Ascending aorta (tissue), 2 donors: ENCODE results near the gene DVL1. TPM values are rescaled to one million over a fixed set of nuclear protein-coding genes. Genes with fewer than 3 reads are reported as not detected.
A peak's percentile ranks its signal among the peaks of the same experiment; 100 is the strongest.

ENCODE experiments used
- DNase-seq, 2 donors: peaks; one replicate each; pipeline ENCODE4 v3.0.0-alpha.2; 2019; ENCODE audit warnings: low spot score in 2 of 2
- H3K27ac ChIP-seq, 2 donors: fragments of 200-600 bp; sonication (generic); one replicate each; pipeline ENCODE4 v1.5.1; 2016 to 2017; ENCODE audit warnings: mild to moderate bottlenecking in 1 of 2
- H3K27me3 ChIP-seq: fragments of 200-600 bp; sonication (generic); one replicate; pipeline ENCODE4 v1.5.1; 2017
- H3K36me3 ChIP-seq, 2 donors: fragments of 200-600 bp; sonication (generic); one replicate each; pipeline ENCODE4 v1.5.1; 2016
- H3K4me1 ChIP-seq, 2 donors: fragments of 200-600 bp; sonication (generic); one replicate each; pipeline ENCODE4 v1.5.1; 2016 to 2017; ENCODE audit warnings: mild to moderate bottlenecking in 1 of 2
- H3K4me3 ChIP-seq, 2 donors: fragments of 200-600 bp; sonication (generic); one replicate each; pipeline ENCODE4 v1.5.1; 2016 to 2017; ENCODE audit warnings: mild to moderate bottlenecking in 1 of 2
- H3K9me3 ChIP-seq, 2 donors: fragments of 200-600 bp; sonication (generic); one replicate each; pipeline ENCODE4 v1.5.1; 2016
- intact Hi-C: fragments of 100-400 bp; cut with DNase I; formaldehyde crosslinking; loops from one replicate; pipeline ENCODE4 v1.15.1; 2023
- total RNA-seq: library from RNA; depleted of rRNA; stranded (reverse); fragments of >200 nt; gene quantifications from one replicate; pipeline ENCODE4 v1.1.0, GENCODE V29; 2016
- TF ChIP-seq, protein P1 (sequence below), 3 experiments: fragments of 200-600 bp in 2 of 3; fragments of 450-650 bp in 1 of 3; sonication (generic) in 2 of 3; IDR thresholded peaks; one replicate each; pipeline ENCODE4 v1.5.1; 2016 to 2019; ENCODE audit warnings: antibody characterized with exemption in 3 of 3, mild to moderate bottlenecking in 1 of 3, moderate library complexity in 1 of 3

The DVL1 gene
- total RNA-seq, 1 donor from 2014 or later: 66.7 TPM

DNA sequence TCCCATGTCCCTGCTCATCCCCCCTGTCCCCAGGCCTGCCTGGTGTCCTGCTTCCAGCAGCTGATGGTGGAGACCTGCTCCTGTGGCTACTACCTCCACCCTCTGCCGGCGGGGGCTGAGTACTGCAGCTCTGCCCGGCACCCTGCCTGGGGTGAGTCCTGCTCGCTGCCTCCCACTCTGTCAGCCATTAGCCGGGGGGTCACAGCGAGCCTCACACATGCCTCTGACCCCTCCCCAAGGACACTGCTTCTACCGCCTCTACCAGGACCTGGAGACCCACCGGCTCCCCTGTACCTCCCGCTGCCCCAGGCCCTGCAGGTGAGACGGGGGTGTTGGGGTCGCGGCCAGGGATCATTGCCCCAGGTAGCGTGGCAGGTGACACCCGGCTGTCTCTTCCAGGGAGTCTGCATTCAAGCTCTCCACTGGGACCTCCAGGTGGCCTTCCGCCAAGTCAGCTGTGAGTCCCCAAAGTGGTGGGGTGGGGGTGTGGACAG lies 58.9 kb downstream of the DVL1 start:
- intact Hi-C loops: loop anchor here (5.0 kb wide), 1 partner anchor 173 kb away; the partner anchor contains the start of gene C1orf159
- no peak for DNase-seq
- TF ChIP-seq, protein P1, sequence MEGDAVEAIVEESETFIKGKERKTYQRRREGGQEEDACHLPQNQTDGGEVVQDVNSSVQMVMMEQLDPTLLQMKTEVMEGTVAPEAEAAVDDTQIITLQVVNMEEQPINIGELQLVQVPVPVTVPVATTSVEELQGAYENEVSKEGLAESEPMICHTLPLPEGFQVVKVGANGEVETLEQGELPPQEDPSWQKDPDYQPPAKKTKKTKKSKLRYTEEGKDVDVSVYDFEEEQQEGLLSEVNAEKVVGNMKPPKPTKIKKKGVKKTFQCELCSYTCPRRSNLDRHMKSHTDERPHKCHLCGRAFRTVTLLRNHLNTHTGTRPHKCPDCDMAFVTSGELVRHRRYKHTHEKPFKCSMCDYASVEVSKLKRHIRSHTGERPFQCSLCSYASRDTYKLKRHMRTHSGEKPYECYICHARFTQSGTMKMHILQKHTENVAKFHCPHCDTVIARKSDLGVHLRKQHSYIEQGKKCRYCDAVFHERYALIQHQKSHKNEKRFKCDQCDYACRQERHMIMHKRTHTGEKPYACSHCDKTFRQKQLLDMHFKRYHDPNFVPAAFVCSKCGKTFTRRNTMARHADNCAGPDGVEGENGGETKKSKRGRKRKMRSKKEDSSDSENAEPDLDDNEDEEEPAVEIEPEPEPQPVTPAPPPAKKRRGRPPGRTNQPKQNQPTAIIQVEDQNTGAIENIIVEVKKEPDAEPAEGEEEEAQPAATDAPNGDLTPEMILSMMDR (IDR thresholded peaks at IDR 0.05): peak; percentile 60 to 70 (median 63)
- Histone ChIP-seq H3K27ac (no peak overlapping the region), H3K36me3 (peaks cover 0 to 8% of the 10 kb centered on the region in 2 donors), H3K4me1 (peaks cover 3 to 4% of the 10 kb centered on the region in 2 donors), H3K4me3 (no peak overlapping the region), H3K9me3 (no peaks in the 10 kb centered on the region), H3K27me3 (no peaks in the 10 kb centered on the region)

DNA sequence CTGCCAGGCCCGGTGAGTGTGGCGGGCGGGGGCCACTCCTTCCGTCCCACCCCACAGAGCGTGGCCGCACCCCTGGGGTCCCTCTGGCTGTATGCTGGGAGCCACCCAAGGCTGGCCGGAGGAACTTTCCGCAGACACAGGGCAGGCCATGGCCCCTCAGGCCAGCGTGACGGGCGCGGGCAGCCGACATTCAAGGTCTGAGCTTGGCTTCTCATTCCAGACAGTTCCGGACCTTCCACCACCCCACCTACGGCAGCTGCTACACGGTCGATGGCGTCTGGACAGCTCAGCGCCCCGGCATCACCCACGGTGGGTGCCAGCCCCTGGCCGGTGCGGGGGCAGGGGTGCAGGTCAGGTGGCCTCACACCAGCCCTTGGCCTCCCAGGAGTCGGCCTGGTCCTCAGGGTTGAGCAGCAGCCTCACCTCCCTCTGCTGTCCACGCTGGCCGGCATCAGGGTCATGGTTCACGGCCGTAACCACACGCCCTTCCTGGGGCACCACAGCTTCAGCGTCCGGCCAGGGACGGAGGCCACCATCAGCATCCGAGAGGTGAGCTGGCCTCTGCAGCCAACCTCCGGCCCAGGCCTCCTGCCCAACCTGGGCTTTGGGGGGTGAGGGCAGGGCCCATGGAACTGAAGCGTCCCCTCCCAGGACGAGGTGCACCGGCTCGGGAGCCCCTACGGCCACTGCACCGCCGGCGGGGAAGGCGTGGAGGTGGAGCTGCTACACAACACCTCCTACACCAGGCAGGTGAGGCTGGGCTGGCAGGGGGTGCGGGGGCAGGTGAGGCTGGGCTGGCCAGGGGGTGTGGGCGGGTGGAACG lies 61.7 kb downstream of the DVL1 start:
- intact Hi-C loops: no loop called here
- no peaks in the 10 kb centered on the region for H3K36me3 ChIP-seq
- no peak for DNase-seq
- TF ChIP-seq, protein P1 (IDR thresholded peaks at IDR 0.05): no peak
- H3K27me3 ChIP-seq: no peaks in the 10 kb centered on the region
- peaks cover 3 to 4% of the 10 kb centered on the region in 2 donors for H3K4me1 ChIP-seq
- no peak overlapping the region for H3K27ac ChIP-seq
- H3K9me3 ChIP-seq: no peaks in the 10 kb centered on the region
- H3K4me3 ChIP-seq: no peak overlapping the region

DNA sequence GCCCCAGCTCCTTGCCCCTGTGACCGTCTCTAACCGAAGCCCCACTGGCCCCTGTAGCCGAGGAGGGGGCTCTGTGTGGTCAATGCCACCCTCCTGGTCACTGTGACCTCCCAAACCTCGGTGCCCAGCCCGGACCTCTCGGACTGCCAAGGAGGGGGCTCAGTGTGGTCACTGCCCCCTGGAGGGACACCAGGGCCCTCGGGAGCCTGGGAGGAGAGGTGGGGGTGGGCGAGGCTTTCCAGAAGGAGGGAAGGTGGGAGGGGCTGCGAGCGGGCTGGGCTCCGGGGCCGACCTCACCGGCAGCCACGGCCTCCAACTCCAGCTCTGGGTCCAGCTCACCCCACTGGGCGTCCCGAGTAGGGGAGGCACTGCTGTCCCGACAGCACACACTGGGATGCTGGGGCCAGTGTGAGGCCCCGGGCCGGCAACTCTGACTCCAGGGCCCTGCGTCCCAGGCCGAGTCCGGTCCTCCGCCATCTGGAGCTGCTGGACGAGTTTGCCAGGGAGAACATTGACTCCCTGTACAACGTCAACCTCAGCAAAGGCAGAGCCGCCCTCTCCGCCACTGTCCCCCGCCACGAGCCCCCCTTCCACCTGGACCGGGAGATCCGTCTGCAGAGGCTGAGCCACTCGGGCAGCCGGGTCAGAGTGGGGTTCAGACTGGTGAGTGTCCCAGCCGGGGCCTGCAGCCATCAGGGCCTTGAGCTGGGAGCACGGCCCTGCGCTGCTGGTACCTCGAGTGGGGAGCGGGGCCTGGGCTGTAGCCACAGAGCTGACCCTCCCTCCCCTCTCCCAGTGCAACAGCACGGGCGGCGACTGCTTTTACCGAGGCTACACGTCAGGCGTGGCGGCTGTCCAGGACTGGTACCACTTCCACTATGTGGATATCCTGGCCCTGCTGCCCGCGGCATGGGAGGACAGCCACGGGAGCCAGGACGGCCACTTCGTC lies 62.6 kb downstream of the DVL1 start:
- H3K27ac ChIP-seq: no peak overlapping the region
- no peaks in the 10 kb centered on the region for H3K9me3 ChIP-seq
- H3K36me3 ChIP-seq: no peaks in the 10 kb centered on the region
- H3K4me3 ChIP-seq: no peak overlapping the region
- no peak for DNase-seq
- peaks cover under 1 to 4% of the 10 kb centered on the region in 2 donors for H3K4me1 ChIP-seq
- TF ChIP-seq, protein P1 (IDR thresholded peaks at IDR 0.05): no peak
- no peaks in the 10 kb centered on the region for H3K27me3 ChIP-seq
- intact Hi-C loops: no loop called here

DNA sequence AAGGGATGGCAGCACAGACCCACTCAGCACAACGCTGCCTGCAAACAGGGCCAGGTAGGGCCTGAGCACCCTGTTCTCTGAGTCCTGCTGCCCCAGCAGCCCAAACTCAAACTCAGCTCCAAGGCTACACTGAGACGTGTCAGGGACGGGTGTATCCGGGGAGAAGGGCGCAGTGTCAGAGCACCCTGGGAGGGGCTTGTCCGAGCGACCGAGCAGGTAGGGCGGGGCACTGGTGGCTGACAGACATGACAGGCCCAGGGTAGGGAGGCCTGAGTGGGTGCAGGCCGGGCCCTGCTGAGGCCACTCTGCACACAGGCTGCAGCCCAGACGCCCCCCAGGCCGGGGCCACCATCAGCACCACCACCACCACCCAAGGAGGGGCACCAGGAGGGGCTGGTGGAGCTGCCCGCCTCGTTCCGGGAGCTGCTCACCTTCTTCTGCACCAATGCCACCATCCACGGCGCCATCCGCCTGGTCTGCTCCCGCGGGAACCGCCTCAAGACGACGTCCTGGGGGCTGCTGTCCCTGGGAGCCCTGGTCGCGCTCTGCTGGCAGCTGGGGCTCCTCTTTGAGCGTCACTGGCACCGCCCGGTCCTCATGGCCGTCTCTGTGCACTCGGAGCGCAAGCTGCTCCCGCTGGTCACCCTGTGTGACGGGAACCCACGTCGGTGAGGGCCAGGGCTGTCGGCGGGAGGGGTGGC lies 63.5 kb downstream of the DVL1 start:
- no peaks in the 10 kb centered on the region for H3K9me3 ChIP-seq
- no peaks in the 10 kb centered on the region for H3K4me1 ChIP-seq
- H3K27me3 ChIP-seq: no peaks in the 10 kb centered on the region
- H3K4me3 ChIP-seq: no peak overlapping the region
- H3K36me3 ChIP-seq: no peaks in the 10 kb centered on the region
- DNase-seq: no peak
- TF ChIP-seq, protein P1 (IDR thresholded peaks at IDR 0.05): no peak
- H3K27ac ChIP-seq: no peak overlapping the region
- intact Hi-C loops: no loop called here

Other genes starting within 250 kb of the DVL1 start
- 23.7 TPM for gene C1orf159, start 233.3 kb downstream of the DVL1 start, total RNA-seq
- not detected for gene TTLL10, start 175.5 kb downstream of the DVL1 start, total RNA-seq
- not detected for gene TNFRSF18, start 142.8 kb downstream of the DVL1 start, total RNA-seq
- gene TNFRSF4, start 135.3 kb downstream of the DVL1 start, total RNA-seq: 4.8 TPM
- gene SDF4, start 117.4 kb downstream of the DVL1 start, total RNA-seq: 223 TPM
- gene B3GALT6, start 117.2 kb downstream of the DVL1 start, total RNA-seq: 94.9 TPM
- not detected for gene C1QTNF12, start 102.7 kb downstream of the DVL1 start, total RNA-seq
- gene UBE2J2, start 75.6 kb downstream of the DVL1 start, total RNA-seq: 25.2 TPM
- 0.32 TPM for gene SCNN1D, start 69.0 kb downstream of the DVL1 start, total RNA-seq
- gene ACAP3, start 41.5 kb downstream of the DVL1 start, total RNA-seq: 105 TPM
- gene PUSL1, start 40.8 kb downstream of the DVL1 start, total RNA-seq: 28.3 TPM
- gene INTS11, start 24.8 kb downstream of the DVL1 start, total RNA-seq: 214 TPM
- 71.3 TPM for gene CPTP, start 24.6 kb downstream of the DVL1 start, total RNA-seq
- 2.7 TPM for gene TAS1R3, start 18.1 kb downstream of the DVL1 start, total RNA-seq
- 345 TPM for gene MXRA8, start 9.1 kb upstream of the DVL1 start, total RNA-seq
- 247 TPM for gene AURKAIP1, start 25.8 kb upstream of the DVL1 start, total RNA-seq
- 150 TPM for gene CCNL2, start 49.9 kb upstream of the DVL1 start, total RNA-seq
- gene MRPL20, start 57.9 kb upstream of the DVL1 start, total RNA-seq: 63.4 TPM
- gene ANKRD65, start 71.9 kb upstream of the DVL1 start, total RNA-seq: 12.5 TPM
- gene VWA1, start 86.3 kb upstream of the DVL1 start, total RNA-seq: 79.0 TPM
- not detected for gene ATAD3C, start 100.3 kb upstream of the DVL1 start, total RNA-seq
- 14.2 TPM for gene ATAD3B, start 122.3 kb upstream of the DVL1 start, total RNA-seq
- 46.3 TPM for gene ATAD3A, start 162.7 kb upstream of the DVL1 start, total RNA-seq
- not detected for gene TMEM240, start 191.2 kb upstream of the DVL1 start, total RNA-seq
- gene SSU72, start 225.4 kb upstream of the DVL1 start, total RNA-seq: 50.1 TPM